ENCODE measurements around the gene MYLK3. TPM values are rescaled to one million over a fixed set of nuclear protein-coding genes. Genes with fewer than 3 reads are reported as not detected.

Gene MYLK3
- total and polyA plus RNA-seq, 2 donors: 0.13 to 3.1 TPM

- H3K27ac ChIP-seq (ENCODE audit: low read depth): no peak overlapping the region
- no peak overlapping the region for H3K4me3 ChIP-seq (ENCODE audit: low read depth, low read length)
- no peaks in the 10 kb centered on the region for H3K36me3 ChIP-seq (ENCODE audit: insufficient read depth)
- H3K4me1 ChIP-seq (ENCODE audit: insufficient read depth): no peaks in the 10 kb centered on the region
- no peak for DNase-seq (ENCODE audit: extremely low spot score)
- WGBS: 69% methylated on average over 14 of the region's 14 CpGs
These were observed 19.3 kb downstream of the MYLK3 start for GRCh38 chr16:46728806-46729205.

- WGBS: 80% methylated on average over 9 of the region's 9 CpGs
- Histone ChIP-seq H3K4me3 (ENCODE audit: low read depth, low read length) (no peak overlapping the region), H3K27ac (ENCODE audit: low read depth) (no peak overlapping the region), H3K4me1 (ENCODE audit: insufficient read depth) (no peaks in the 10 kb centered on the region), H3K36me3 (ENCODE audit: insufficient read depth) (no peaks in the 10 kb centered on the region)
- DNase-seq (ENCODE audit: extremely low spot score): no peak
These were observed 20.5 kb downstream of the MYLK3 start for GRCh38 chr16:46727630-46728029.

DNA sequence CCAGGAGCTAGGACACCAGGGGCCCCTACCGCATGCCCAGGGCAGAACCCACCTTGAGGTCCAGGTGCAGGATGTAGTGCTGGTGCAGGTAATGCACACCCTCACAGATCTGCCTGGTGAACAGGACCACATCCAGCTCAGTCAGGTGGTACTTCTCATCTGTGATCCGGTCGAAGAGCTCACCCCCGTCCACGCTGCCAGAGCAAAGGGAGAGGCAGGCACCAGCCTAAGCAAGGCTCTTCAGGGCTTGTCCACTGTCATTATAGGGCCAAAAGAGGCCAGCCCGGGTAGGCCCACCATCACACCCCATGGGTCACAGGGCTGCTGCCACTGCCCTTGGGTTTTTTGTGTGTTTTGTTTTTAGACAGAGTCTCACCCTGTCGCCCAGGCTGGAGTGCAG lies 21.0 kb downstream of the MYLK3 start:
- DNase-seq (ENCODE audit: extremely low spot score): no peak
- Histone ChIP-seq H3K4me1 (ENCODE audit: insufficient read depth) (no peaks in the 10 kb centered on the region), H3K36me3 (ENCODE audit: insufficient read depth) (no peaks in the 10 kb centered on the region), H3K4me3 (ENCODE audit: low read depth, low read length) (no peak overlapping the region), H3K27ac (ENCODE audit: low read depth) (no peak overlapping the region)
- WGBS: 93% methylated on average over 7 of the region's 7 CpGs

DNA sequence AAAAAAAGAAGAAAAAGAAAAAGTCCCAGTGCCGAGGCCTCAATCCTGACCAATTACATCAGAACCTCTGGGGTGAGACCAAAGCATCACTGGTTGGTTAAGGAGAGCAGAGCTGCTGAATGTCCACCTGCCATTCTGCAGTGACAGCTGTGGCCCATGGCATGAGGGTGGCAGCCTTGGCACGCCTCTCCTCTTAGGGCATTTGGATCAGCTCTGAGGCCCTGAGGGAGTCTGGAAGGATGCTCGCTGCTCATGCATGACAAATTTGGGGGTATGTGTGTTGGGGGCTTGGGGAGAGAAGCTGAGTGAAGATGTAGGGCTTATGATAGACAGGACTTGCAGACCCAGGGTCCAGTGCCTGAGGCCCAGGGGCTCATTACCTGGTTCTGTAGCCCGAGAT lies 26.3 kb downstream of the MYLK3 start:
- no peak overlapping the region for H3K4me3 ChIP-seq (ENCODE audit: low read depth, low read length)
- no peak for DNase-seq (ENCODE audit: extremely low spot score)
- 82% methylated on average over 4 of the region's 4 CpGs for WGBS
- H3K36me3 ChIP-seq (ENCODE audit: insufficient read depth): no peaks in the 10 kb centered on the region
- H3K4me1 ChIP-seq (ENCODE audit: insufficient read depth): no peaks in the 10 kb centered on the region
- no peak overlapping the region for H3K27ac ChIP-seq (ENCODE audit: low read depth)

- no peak overlapping the region for H3K27ac ChIP-seq (ENCODE audit: low read depth)
- 90% methylated on average over 2 of the region's 2 CpGs for WGBS
- DNase-seq (ENCODE audit: extremely low spot score): no peak
- H3K36me3 ChIP-seq (ENCODE audit: insufficient read depth): no peaks in the 10 kb centered on the region
- H3K4me3 ChIP-seq (ENCODE audit: low read depth, low read length): no peak overlapping the region
- H3K4me1 ChIP-seq (ENCODE audit: insufficient read depth): no peaks in the 10 kb centered on the region
These were observed 27.5 kb downstream of the MYLK3 start for GRCh38 chr16:46720619-46721018.

GRCh38 chr16:46719528-46719927 lies 28.6 kb downstream of the MYLK3 start:
- no peak for DNase-seq (ENCODE audit: extremely low spot score)
- Histone ChIP-seq H3K27ac (ENCODE audit: low read depth) (no peak overlapping the region), H3K4me1 (ENCODE audit: insufficient read depth) (no peaks in the 10 kb centered on the region), H3K36me3 (ENCODE audit: insufficient read depth) (no peaks in the 10 kb centered on the region), H3K4me3 (ENCODE audit: low read depth, low read length) (no peak overlapping the region)
- WGBS: 97% methylated on average over 6 of the region's 6 CpGs

- Histone ChIP-seq H3K4me3 (ENCODE audit: low read depth, low read length) (no peak overlapping the region), H3K4me1 (ENCODE audit: insufficient read depth) (no peaks in the 10 kb centered on the region), H3K27ac (ENCODE audit: low read depth) (no peak overlapping the region), H3K36me3 (ENCODE audit: insufficient read depth) (no peaks in the 10 kb centered on the region)
- 84% methylated on average over 8 of the region's 8 CpGs for WGBS
- DNase-seq (ENCODE audit: extremely low spot score): no peak
These were observed 29.9 kb downstream of the MYLK3 start for GRCh38 chr16:46718214-46718613.

DNA sequence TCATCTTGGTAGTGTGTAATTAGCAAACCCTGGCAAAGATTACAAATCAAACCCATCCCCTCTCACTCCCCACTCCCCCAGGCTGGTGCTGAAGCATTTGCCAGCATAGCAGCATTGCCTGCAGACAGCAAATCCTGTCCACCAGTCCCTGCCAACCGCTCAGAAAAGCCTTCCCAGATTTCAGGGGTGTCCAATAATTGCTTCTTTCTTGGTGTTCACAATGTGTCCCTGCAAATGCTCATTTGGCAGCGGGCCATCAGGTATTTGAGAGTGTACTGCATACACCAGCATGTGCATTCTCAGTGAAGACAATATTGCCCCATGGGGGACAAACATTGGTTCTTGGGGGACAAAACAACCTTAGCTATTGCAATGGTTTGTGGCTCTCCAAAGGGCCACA lies 30.5 kb downstream of the MYLK3 start:
- WGBS: 69% methylated on average over 2 of the region's 2 CpGs
- no peak overlapping the region for H3K27ac ChIP-seq (ENCODE audit: low read depth)
- H3K4me1 ChIP-seq (ENCODE audit: insufficient read depth): no peaks in the 10 kb centered on the region
- H3K36me3 ChIP-seq (ENCODE audit: insufficient read depth): no peaks in the 10 kb centered on the region
- DNase-seq (ENCODE audit: extremely low spot score): no peak
- no peak overlapping the region for H3K4me3 ChIP-seq (ENCODE audit: low read depth, low read length)

DNA sequence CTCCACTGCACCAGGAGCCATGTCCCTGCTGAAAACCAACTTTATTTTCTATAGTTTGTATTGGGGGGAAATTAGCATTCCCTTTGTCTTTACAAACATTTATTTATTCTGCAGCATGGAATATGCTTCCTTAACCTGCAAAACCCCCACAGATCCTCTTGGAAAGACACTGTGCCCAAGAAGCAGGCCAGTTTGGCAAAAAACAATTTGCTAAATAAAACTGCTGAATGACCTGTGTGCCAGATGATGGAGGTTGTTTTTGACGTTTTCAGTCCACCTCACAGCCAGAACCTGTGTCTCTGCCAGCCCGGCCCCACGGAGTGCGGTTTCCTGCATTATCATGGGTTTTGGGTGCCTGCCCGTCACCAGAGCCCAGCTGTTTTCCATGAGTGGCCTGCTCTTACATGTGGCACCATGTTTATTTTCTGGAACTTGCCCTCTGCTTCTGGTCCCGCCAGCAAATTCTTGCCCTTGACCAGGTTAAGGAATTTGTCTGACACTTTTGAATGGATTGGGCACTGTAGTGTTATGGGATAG lies 32.3 kb downstream of the MYLK3 start:
- H3K4me1 ChIP-seq (ENCODE audit: insufficient read depth): no peaks in the 10 kb centered on the region

GRCh38 chr16:46714797-46715591 lies 33.1 kb downstream of the MYLK3 start:
- H3K27ac ChIP-seq (ENCODE audit: low read depth): no peak overlapping the region
- 91% methylated on average over 7 of the region's 7 CpGs for WGBS
- DNase-seq (ENCODE audit: extremely low spot score): no peak
- no peaks in the 10 kb centered on the region for H3K4me1 ChIP-seq (ENCODE audit: insufficient read depth)
- H3K4me3 ChIP-seq (ENCODE audit: low read depth, low read length): no peak overlapping the region
- H3K36me3 ChIP-seq (ENCODE audit: insufficient read depth): no peaks in the 10 kb centered on the region

More for the DNA sequence above, 32.3 kb downstream of the MYLK3 start:
- H3K4me3 ChIP-seq (ENCODE audit: low read depth, low read length): no peak overlapping the region
- no peaks in the 10 kb centered on the region for H3K36me3 ChIP-seq (ENCODE audit: insufficient read depth)
- no peak for DNase-seq (ENCODE audit: extremely low spot score)
- H3K27ac ChIP-seq (ENCODE audit: low read depth): no peak overlapping the region
- 63% methylated on average over 6 of the region's 6 CpGs for WGBS

- no peaks in the 10 kb centered on the region for H3K36me3 ChIP-seq (ENCODE audit: insufficient read depth)
- H3K4me1 ChIP-seq (ENCODE audit: insufficient read depth): no peaks in the 10 kb centered on the region
- DNase-seq (ENCODE audit: extremely low spot score): no peak
- H3K4me3 ChIP-seq (ENCODE audit: low read depth, low read length): no peak overlapping the region
- WGBS: 58% methylated on average over 3 of the region's 3 CpGs
- no peak overlapping the region for H3K27ac ChIP-seq (ENCODE audit: low read depth)
These were observed 34.5 kb downstream of the MYLK3 start for GRCh38 chr16:46713634-46714033.

- 72% methylated on average over 3 of the region's 3 CpGs for WGBS
- H3K36me3 ChIP-seq (ENCODE audit: insufficient read depth): no peaks in the 10 kb centered on the region
- no peak overlapping the region for H3K4me3 ChIP-seq (ENCODE audit: low read depth, low read length)
- H3K27ac ChIP-seq (ENCODE audit: low read depth): no peak overlapping the region
- no peaks in the 10 kb centered on the region for H3K4me1 ChIP-seq (ENCODE audit: insufficient read depth)
- DNase-seq (ENCODE audit: extremely low spot score): no peak
These were observed 35.2 kb downstream of the MYLK3 start for GRCh38 chr16:46712911-46713310.

DNA sequence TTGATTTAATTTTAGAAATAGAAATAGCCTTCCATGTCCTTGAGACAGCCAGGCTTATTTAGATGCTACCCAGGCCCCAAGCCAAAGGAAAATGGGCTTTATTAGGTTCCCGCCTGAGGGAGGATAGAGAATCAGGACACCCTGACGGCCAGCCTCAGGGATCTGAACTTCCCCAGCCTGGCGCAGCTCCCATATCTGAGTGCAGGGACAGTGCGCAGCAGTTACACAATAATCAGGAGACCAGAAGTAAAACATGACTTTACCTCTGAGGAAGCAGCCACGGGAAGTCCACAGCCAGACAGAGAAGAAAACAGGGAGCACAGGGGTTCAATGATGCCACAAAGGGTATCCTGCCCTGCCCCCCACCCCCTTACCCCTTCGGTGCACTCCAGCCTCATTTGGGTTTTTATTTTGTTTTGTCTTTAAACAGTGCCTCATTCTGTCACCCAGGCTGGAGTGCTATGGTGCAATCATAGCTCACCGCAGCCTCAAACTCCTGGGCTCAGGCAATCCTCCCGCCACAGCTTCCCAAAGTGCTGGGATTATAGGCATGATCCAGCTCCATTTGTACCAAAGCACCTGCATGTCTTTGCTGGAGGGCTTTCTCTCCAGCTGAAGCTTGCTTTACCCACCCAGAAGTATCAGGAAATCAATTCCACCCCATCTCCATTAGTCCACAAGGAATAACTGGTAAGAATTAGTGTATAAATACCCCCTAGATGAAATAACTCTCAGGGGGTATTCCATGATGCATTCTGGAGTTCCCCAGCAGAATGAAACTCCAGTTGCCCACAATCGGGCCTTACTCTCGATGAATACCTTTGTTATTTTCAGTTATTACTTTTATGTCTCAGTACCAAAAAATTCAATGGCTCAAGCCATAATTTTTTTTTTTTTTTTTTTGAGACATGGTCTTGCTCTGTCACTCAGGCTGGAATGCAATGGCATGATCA lies 36.8 kb downstream of the MYLK3 start:
- Histone ChIP-seq H3K36me3 (ENCODE audit: insufficient read depth) (no peaks in the 10 kb centered on the region), H3K27ac (ENCODE audit: low read depth) (no peak overlapping the region), H3K4me1 (ENCODE audit: insufficient read depth) (no peaks in the 10 kb centered on the region), H3K4me3 (ENCODE audit: low read depth, low read length) (no peak overlapping the region)
- 70% methylated on average over 10 of the region's 10 CpGs for WGBS
- DNase-seq (ENCODE audit: extremely low spot score): no peak

All from urinary bladder (tissue), 4 donors.